PC-3 (cell line): ENCODE measurements around the gene ARHGEF4.

Experiments
- CTCF ChIP-seq: fragments of 300-600 bp; sonication (generic); conservative IDR thresholded peaks from 2 replicates; pipeline ENCODE4 v1.5.1; 2017; ENCODE audit warnings: antibody characterized with exemption, low read depth, mild to moderate bottlenecking, low read length
- EZH2 ChIP-seq: fragments of 300-600 bp; sonication (generic); IDR thresholded peaks from one replicate; pipeline ENCODE4 v1.6.1; 2017; ENCODE audit warnings: antibody characterized with exemption, mild to moderate bottlenecking, low read length; ENCODE audit not compliant: unreplicated experiment
- EZH2phosphoT487 ChIP-seq: fragments of 300-600 bp; sonication (generic); IDR thresholded peaks from 2 replicates; pipeline ENCODE4 v1.6.1; 2018; ENCODE audit warnings: mild to moderate bottlenecking, antibody characterized with exemption, low read length, borderline replicate concordance

GRCh38 chr2:130870779-130871178, 34.1 kb downstream of the ARHGEF4 start:
- TF ChIP-seq EZH2 (no peak), CTCF (no peak), EZH2phosphoT487 (no peak)
